GM12878 (cell line): Measurements from ENCODE around the gene PIAS1. TPM values are rescaled to one million over a fixed set of nuclear protein-coding genes. Genes with fewer than 3 reads are reported as not detected.

Source experiments
- ATAC-seq: fragments of 200-7000 bp; cut with Tn5 transposase; 3 replicates; pipeline ENCODE4 v1.9.1; 2020; ENCODE audit warnings: mild to moderate bottlenecking, moderate library complexity
- BruUV-seq: library from RNA; stranded (reverse); fragments of 400-500 nt; replicated peaks from 2 replicates; lab custom pipeline; 2021; lab: Mats Ljungman, UMichigan
- CTCF ChIA-PET: fragments of 300-600 bp; sonication (Branson Sonifier 250); formaldehyde crosslinking; extraction: SDS; loops from one replicate; lab custom pipeline; 2021; ENCODE audit warnings: inconsistent platforms; lab: Yijun Ruan, JAX
- POLR2A ChIA-PET: fragments of 350-600 bp; formaldehyde crosslinking; extraction: SDS; loops from one replicate; lab custom pipeline; 2021; ENCODE audit warnings: inconsistent platforms; lab: Charles Lee
- RAD21 ChIA-PET: fragments of 300-600 bp; sonication (Branson Sonifier 250); formaldehyde crosslinking; loops from one replicate; lab custom pipeline; 2023; ENCODE audit warnings: antibody characterized with exemption; ENCODE audit not compliant: unreplicated experiment; lab: Charles Lee
- SMC1A ChIA-PET: fragments of 300-600 bp; sonication (Branson Sonifier 250); formaldehyde crosslinking; loops from one replicate; lab custom pipeline; 2023; ENCODE audit not compliant: unreplicated experiment, uncharacterized antibody; lab: Charles Lee
- DNase-seq: peaks from one replicate; pipeline ENCODE4 v3.0.0-alpha.2; 2011; ENCODE audit warnings: low read depth, low spot score
- FAIRE-seq: peaks from 3 replicates; lab custom pipeline; 2011; peaks lifted over from hg19 to GRCh38; lab: Jason Lieb, UNC
- H2AFZ ChIP-seq: 2 replicates; pipeline ENCODE4 v1.6.0; 2011; ENCODE audit warnings: low read depth, low read length, control low read depth; ENCODE audit not compliant: control insufficient read depth
- H3K27ac ChIP-seq: 2 replicates; pipeline ENCODE4 v1.5.1; 2011; ENCODE audit warnings: control low read depth; ENCODE audit not compliant: control insufficient read depth, insufficient read depth
- H3K27me3 ChIP-seq, 2 experiments: replicated peaks in 1 of 2; 2 replicates each; pipeline versions ENCODE4 v1.6.0 to v1.6.1; 2011; ENCODE audit warnings: low read length in 1 of 2; ENCODE audit not compliant: control insufficient read depth in 2 of 2, insufficient read depth in 2 of 2
- H3K36me3 ChIP-seq, 2 experiments: 2 replicates each; pipeline ENCODE4 v1.5.1; 2011; ENCODE audit warnings: low read length in 1 of 2; ENCODE audit not compliant: control insufficient read depth in 2 of 2, insufficient read depth in 2 of 2
- H3K4me1 ChIP-seq: 2 replicates; pipeline ENCODE4 v1.6.1; 2011; ENCODE audit warnings: mild to moderate bottlenecking, low read length, moderate library complexity, mixed read lengths; ENCODE audit not compliant: control insufficient read depth, insufficient read depth
- H3K4me2 ChIP-seq: 2 replicates; pipeline ENCODE4 v1.6.0; 2011; ENCODE audit warnings: control low read depth; ENCODE audit not compliant: control insufficient read depth, insufficient read depth
- H3K4me3 ChIP-seq: fragments of 200-600 bp; sonication (generic); 2 replicates; pipeline ENCODE4 v1.5.1; 2016
- H3K79me2 ChIP-seq: 2 replicates; pipeline ENCODE4 v1.6.0; 2011; ENCODE audit warnings: low read length; ENCODE audit not compliant: control insufficient read depth, insufficient read depth
- H3K9ac ChIP-seq: 2 replicates; pipeline ENCODE4 v1.8.0; 2011; ENCODE audit warnings: low read length, control low read depth, mixed read lengths; ENCODE audit not compliant: control insufficient read depth, insufficient read depth
- H3K9me3 ChIP-seq: replicated peaks from 3 replicates; pipeline ENCODE4 v1.5.1; 2011; ENCODE audit warnings: mild to moderate bottlenecking, low read length; ENCODE audit not compliant: control insufficient read depth, insufficient read depth
- H4K20me1 ChIP-seq: 2 replicates; pipeline ENCODE4 v1.6.0; 2011; ENCODE audit not compliant: control insufficient read depth, insufficient read depth
- ASH2L ChIP-seq: fragments of 300-600, 200-600 bp; sonication (generic); IDR thresholded peaks from 2 replicates; pipeline ENCODE4 v1.6.1; 2017; ENCODE audit warnings: low read depth, mild to moderate bottlenecking, borderline replicate concordance
- CBX5 ChIP-seq: sonication (generic); IDR thresholded peaks from 2 replicates; pipeline ENCODE4 v1.6.1; 2016; ENCODE audit warnings: low read depth, moderate library complexity, mild to moderate bottlenecking, inconsistent platforms
- CHD4 ChIP-seq: fragments of 200-600 bp; sonication (generic); IDR thresholded peaks from 2 replicates; pipeline ENCODE4 v1.6.1; 2016; ENCODE audit warnings: mild to moderate bottlenecking
- E4F1 ChIP-seq: fragments of 450-650 bp; IDR thresholded peaks from 2 replicates; pipeline ENCODE4 v1.6.1; 2018; ENCODE audit warnings: borderline replicate concordance, mild to moderate bottlenecking; ENCODE audit not compliant: partially characterized antibody
- HSF1 ChIP-seq: fragments of 150-350 bp; IDR thresholded peaks from 2 replicates; pipeline ENCODE4 v1.6.1; 2014; ENCODE audit warnings: mild to moderate bottlenecking, low read depth, low read length
- IKZF1 ChIP-seq: fragments of 450-650 bp; conservative IDR thresholded peaks from 2 replicates; pipeline ENCODE4 v1.6.1; 2017; ENCODE audit warnings: antibody characterized with exemption, mild to moderate bottlenecking
- NR2C1 ChIP-seq: fragments of 450-650 bp; IDR thresholded peaks from 2 replicates; pipeline ENCODE4 v1.6.1; 2017; ENCODE audit warnings: antibody characterized with exemption, mild to moderate bottlenecking, moderate library complexity
- PAX5 ChIP-seq: IDR thresholded peaks from 2 replicates; pipeline ENCODE4 v1.6.1; 2011; ENCODE audit warnings: low read depth, low read length, borderline replicate concordance
- RB1 ChIP-seq: fragments of 450-650 bp; formaldehyde crosslinking; IDR thresholded peaks from 2 replicates; pipeline ENCODE4 v1.6.1; 2017; ENCODE audit warnings: mild to moderate bottlenecking, borderline replicate concordance
- RBBP5 ChIP-seq: fragments of 200-600 bp; sonication (generic); conservative IDR thresholded peaks from 2 replicates; pipeline ENCODE4 v1.6.1; 2016
- RCOR1 ChIP-seq: conservative IDR thresholded peaks from 2 replicates; pipeline ENCODE4 v1.6.1; 2012; ENCODE audit warnings: low read depth, low read length, improper control_type of control experiment
- REST ChIP-seq: IDR thresholded peaks from 2 replicates; pipeline ENCODE4 v1.6.1; 2012; ENCODE audit warnings: mild to moderate bottlenecking, low read depth, low read length
- SPI1 ChIP-seq: IDR thresholded peaks from 2 replicates; pipeline ENCODE4 v1.6.1; 2011; ENCODE audit warnings: low read depth, mild to moderate bottlenecking, low read length, moderate library complexity, borderline replicate concordance; ENCODE audit not compliant: insufficient read depth
- SREBF1 ChIP-seq: IDR thresholded peaks from 2 replicates; pipeline ENCODE4 v1.6.1; 2012; ENCODE audit warnings: mild to moderate bottlenecking, low read length
- WGBS: methylation state at CpG from one replicate; pipeline ENCODE4 v1.1.6; 2016; ENCODE audit warnings: low lambda C conversion rate; ENCODE audit not compliant: insufficient replicate concordance, insufficient coverage; ENCODE audit errors: missing lambda C conversion rate; 5-methylcytosine and 5-hydroxymethylcytosine counted together
- in situ Hi-C: fragments of 300-500 bp; cut with MboI; formaldehyde crosslinking; loops from 9 replicates; pipeline ENCODE4 v1.14.3; 2018; ENCODE audit warnings: mixed read lengths
- intact Hi-C: fragments of 100-400 bp; cut with micrococcal nuclease; formaldehyde crosslinking; loops from one replicate; pipeline ENCODE4 v1.14.2; 2022; ENCODE audit not compliant: unreplicated experiment
- polyA plus RNA-seq, 11 experiments: library from polyadenylated mRNA; depleted of rRNA in 4 of 11; unstranded in 6 of 11; stranded (reverse) in 5 of 11; fragments of >200 nt; fragmentation: Nextera tagmentation in 4 of 11; fragmentation: Illumina TruSeq in 1 of 11; extraction: Ambion mirVana in 4 of 11; extraction: Trizol in 1 of 11; gene quantifications; 1 replicate in 1 of 11; 2 replicates in 10 of 11; pipeline versions ENCODE4 v1.2.1 to v1.2.3, GENCODE V29; 2011 to 2016; ENCODE audit warnings: inconsistent platforms in 2 of 11, missing spikeins in 2 of 11, low read depth in 1 of 11
- total RNA-seq, 4 experiments: library from RNA; depleted of rRNA in 3 of 4; stranded (reverse); fragments of >200 nt in 3 of 4; fragmentation: Illumina TruSeq in 1 of 4; extraction: Trizol in 1 of 4; gene quantifications; 2 replicates each; pipeline versions ENCODE4 v1.2.1 to v1.2.3, GENCODE V29; 2013 to 2021

Gene PIAS1
- total and polyA plus RNA-seq, 10 of the 15 experiments (the other 5 are each of a cell fraction or from before 2014, with no cell fraction given): 20.2 to 96.3 (median 37.0) TPM

GRCh38 chr15:68241088-68241935 lies 187.2 kb downstream of the PIAS1 start:
- H4K20me1 ChIP-seq: no peaks in the 10 kb centered on the region
- no peak overlapping the region for H2AFZ ChIP-seq
- H3K4me1 ChIP-seq: no peaks in the 10 kb centered on the region
- DNase-seq (no peak), ATAC-seq (no peak), FAIRE-seq (no peak)
- no peaks in the 10 kb centered on the region for H3K79me2 ChIP-seq
- H3K27ac ChIP-seq: no peak overlapping the region
- ChIA-PET RAD21 (interaction anchor here (0.6 to 1.5 kb wide), 2 partner anchors 11 to 152 kb away, joined by 4 read pairs; no protein-coding TSS in a partner anchor), CTCF (interaction anchor here (0.7 to 1.1 kb wide), 2 partner anchors 12 to 216 kb away, joined by 3 to 4 read pairs; no protein-coding TSS in a partner anchor), POLR2A (no interaction called here), SMC1A (interaction anchor here (0.6 to 0.7 kb wide), 2 partner anchors 12 to 57 kb away, joined by 3 read pairs; no protein-coding TSS in a partner anchor)
- H3K4me2 ChIP-seq: no peak overlapping the region
- no peaks in the 10 kb centered on the region for H3K27me3 ChIP-seq
- H3K9ac ChIP-seq: no peak overlapping the region
- H3K9me3 ChIP-seq: no peaks in the 10 kb centered on the region; the same call in 1 of the 3 replicates
- no peaks in the 10 kb centered on the region for H3K36me3 ChIP-seq
- WGBS: 87% methylated on average over 5 of the region's 5 CpGs
- no TSS peak for BruUV-seq
- in situ Hi-C loops: no loop called here
- intact Hi-C loops: no loop called here
- H3K4me3 ChIP-seq: no peak overlapping the region
- TF ChIP-seq RBBP5 (no peak), E4F1 (no peak), RB1 (no peak), CBX5 (no peak), PAX5 (no peak), ASH2L (no peak), SPI1 (no peak), IKZF1 (no peak), CHD4 (no peak), NR2C1 (no peak), REST (no peak), RCOR1 (no peak), SREBF1 (no peak), HSF1 (no peak)
